T-helper 2 cell (primary cell): Measurements from ENCODE around the gene MOCOS.

Experiments
- DNase-seq, 5 experiments: peaks; one replicate each; pipeline versions ENCODE4 v3.0.0 to v3.0.0-alpha.2; 2012 to 2022

MOCOS gene

GRCh38 chr18:36308711-36309435 is 121.6 kb downstream of the MOCOS start:
- DNase-seq: no peak

GRCh38 chr18:36309436-36310391 is 122.4 kb downstream of the MOCOS start:
- DNase-seq: no peak

GRCh38 chr18:36311026-36311570 is 123.8 kb downstream of the MOCOS start:
- no peak for DNase-seq

GRCh38 chr18:36312806-36313395 is 125.6 kb downstream of the MOCOS start:
- DNase-seq: no peak

GRCh38 chr18:36314098-36314497 is 126.8 kb downstream of the MOCOS start:
- no peak for DNase-seq

- DNase-seq: no peak
These were observed 127.5 kb downstream of the MOCOS start for GRCh38 chr18:36314754-36315153.

- no peak for DNase-seq
These were observed 128.4 kb downstream of the MOCOS start for GRCh38 chr18:36315736-36316135.

GRCh38 chr18:36316246-36316645 is 128.9 kb downstream of the MOCOS start:
- DNase-seq: no peak
